OCI-LY7 (cell line): Measurements from ENCODE around the gene ZFYVE9. TPM values are rescaled to one million over a fixed set of nuclear protein-coding genes. Genes with fewer than 3 reads are reported as not detected.

ENCODE experiments used
- BruUV-seq: library from RNA; stranded (reverse); fragments of 400-500 nt; replicated peaks from 2 replicates; lab custom pipeline; 2021; lab: Mats Ljungman, UMichigan
- CTCF ChIA-PET: fragments of 300-600 bp; sonication (Branson Sonifier 250); formaldehyde crosslinking; loops from one replicate; lab custom pipeline; 2022; ENCODE audit warnings: antibody characterized with exemption; ENCODE audit not compliant: unreplicated experiment; lab: Charles Lee
- POLR2A ChIA-PET: fragments of 300-600 bp; sonication (Branson Sonifier 250); formaldehyde crosslinking; loops from one replicate; lab custom pipeline; 2022; ENCODE audit warnings: antibody characterized with exemption; lab: Charles Lee
- DNase-seq: peaks from one replicate; pipeline ENCODE4 v3.0.0-alpha.2; 2015; ENCODE audit warnings: low spot score
- H2AFZ ChIP-seq: fragments of 200-600 bp; sonication (generic), shearing (Covaris generic); 2 replicates; pipeline ENCODE4 v1.6.1; 2014; ENCODE audit warnings: mild to moderate bottlenecking, antibody characterized with exemption, low read length, moderate library complexity
- H3K27ac ChIP-seq: fragments of 200-600 bp; sonication (generic); 2 replicates; pipeline ENCODE4 v1.5.1; 2014; ENCODE audit warnings: mixed run types, low read depth, mild to moderate bottlenecking, moderate library complexity, low read length, inconsistent platforms; ENCODE audit not compliant: poor library complexity, severe bottlenecking
- H3K36me3 ChIP-seq: fragments of 200-600 bp; sonication (generic); 2 replicates; pipeline ENCODE4 v1.6.1; 2014; ENCODE audit warnings: mild to moderate bottlenecking, antibody characterized with exemption, low read length, moderate library complexity, mixed read lengths; ENCODE audit not compliant: insufficient read depth
- H3K4me1 ChIP-seq: fragments of 200-600 bp; sonication (generic); 2 replicates; pipeline ENCODE4 v1.5.1; 2014; ENCODE audit warnings: mild to moderate bottlenecking, low read length; ENCODE audit not compliant: insufficient read depth, poor library complexity, severe bottlenecking
- H3K4me2 ChIP-seq: fragments of 200-600 bp; sonication (generic); 2 replicates; pipeline ENCODE4 v1.6.1; 2014; ENCODE audit warnings: mild to moderate bottlenecking, low read length
- H3K4me3 ChIP-seq: fragments of 200-600 bp; sonication (generic); 2 replicates; pipeline ENCODE4 v1.5.1; 2014; ENCODE audit warnings: mild to moderate bottlenecking, low read depth, low read length; ENCODE audit not compliant: poor library complexity, severe bottlenecking
- H3K79me2 ChIP-seq: fragments of 200-600 bp; sonication (generic); 2 replicates; pipeline ENCODE4 v1.6.1; 2016; ENCODE audit warnings: low read depth, mild to moderate bottlenecking, low read length, moderate library complexity, mixed read lengths; ENCODE audit not compliant: insufficient read depth
- H3K9me2 ChIP-seq: fragments of 200-600 bp; sonication (generic); 2 replicates; pipeline ENCODE4 v1.6.1; 2016; ENCODE audit warnings: mild to moderate bottlenecking, low read length, mixed read lengths; ENCODE audit not compliant: insufficient read depth
- H3K9me3 ChIP-seq: fragments of 200-600 bp; sonication (generic); 2 replicates; pipeline ENCODE4 v1.6.1; 2014; ENCODE audit warnings: mild to moderate bottlenecking, mixed run types, low read length, mixed read lengths
- H4K20me1 ChIP-seq: fragments of 200-600 bp; sonication (generic); 2 replicates; pipeline ENCODE4 v1.6.1; 2014; ENCODE audit warnings: mild to moderate bottlenecking, antibody characterized with exemption, low read length, moderate library complexity, mixed read lengths; ENCODE audit not compliant: insufficient read depth
- EZH2phosphoT487 ChIP-seq: fragments of 200-600 bp; sonication (generic); IDR thresholded peaks from 2 replicates; pipeline ENCODE4 v1.6.1; 2018; ENCODE audit warnings: low read depth, borderline replicate concordance, mild to moderate bottlenecking, mixed run types, antibody characterized with exemption, low read length, moderate library complexity, mixed read lengths
- intact Hi-C: fragments of 100-400 bp; cut with micrococcal nuclease; formaldehyde crosslinking; loops from one replicate; pipeline ENCODE4 v1.10.0; 2022; ENCODE audit not compliant: unreplicated experiment
- total RNA-seq, 2 experiments: library from RNA; depleted of rRNA in 1 of 2; stranded (reverse); fragments of >200 nt in 1 of 2; shearing (Covaris generic) in 1 of 2; gene quantifications; 2 replicates each; pipeline ENCODE4 v1.2.3, GENCODE V29; 2014 to 2022
- TF ChIP-seq, protein P1 (sequence below): fragments of 200-600 bp; sonication (generic); conservative IDR thresholded peaks from 2 replicates; pipeline ENCODE4 v1.5.1; 2014; ENCODE audit warnings: mild to moderate bottlenecking, antibody characterized with exemption, low read length, moderate library complexity, mixed read lengths

ZFYVE9 gene
- total RNA-seq, 2 experiments from 2014 or later: 3.7 to 5.6 TPM

DNA sequence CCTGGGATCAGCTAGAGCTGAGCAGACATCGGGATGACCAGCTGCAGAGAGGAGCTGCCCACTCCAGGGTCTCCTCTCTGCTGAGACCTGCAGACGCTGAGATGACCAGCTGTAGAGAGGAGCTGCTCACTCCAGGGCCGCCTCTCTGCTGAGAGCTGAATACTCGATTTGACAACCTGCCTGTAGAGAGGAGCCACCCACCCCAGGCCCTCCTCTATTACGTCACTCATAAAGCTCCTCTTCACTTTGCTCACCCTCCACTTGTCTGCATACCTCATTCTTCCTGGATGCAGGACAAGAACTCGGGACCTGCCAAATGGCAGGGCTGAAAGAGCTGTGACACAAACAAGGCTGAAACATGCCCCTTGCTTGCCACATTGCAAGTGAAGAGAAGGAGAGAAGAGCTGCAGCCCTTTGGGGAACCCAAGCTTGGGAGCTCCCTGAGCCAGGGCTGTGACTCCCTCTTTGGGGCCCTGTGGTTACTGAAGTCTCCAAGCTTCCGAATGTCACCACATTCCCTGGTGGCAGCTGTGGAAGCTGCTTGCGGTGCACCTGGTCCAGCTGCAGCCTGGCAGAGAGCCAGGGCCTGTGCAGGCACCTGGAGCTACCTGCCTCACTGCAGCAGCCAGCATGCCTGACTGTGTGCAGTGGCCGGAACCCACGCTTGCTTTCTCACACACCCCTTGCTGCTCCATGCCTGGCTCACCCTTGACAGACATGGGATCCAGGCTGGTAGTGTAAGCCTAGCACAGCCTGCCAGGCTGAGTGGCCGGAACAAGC, 164.5 kb downstream of the ZFYVE9 start:
- Histone ChIP-seq H3K4me3 (no peak overlapping the region), H2AFZ (no peak overlapping the region), H3K9me3 (no peaks in the 10 kb centered on the region), H3K27ac (no peak overlapping the region), H3K36me3 (no peaks in the 10 kb centered on the region), H3K4me2 (no peak overlapping the region), H3K4me1 (no peaks in the 10 kb centered on the region), H3K9me2 (no peaks in the 10 kb centered on the region), H3K79me2 (no peaks in the 10 kb centered on the region), H4K20me1 (no peaks in the 10 kb centered on the region)
- DNase-seq: peak; percentile 35
- TF ChIP-seq, protein P1, sequence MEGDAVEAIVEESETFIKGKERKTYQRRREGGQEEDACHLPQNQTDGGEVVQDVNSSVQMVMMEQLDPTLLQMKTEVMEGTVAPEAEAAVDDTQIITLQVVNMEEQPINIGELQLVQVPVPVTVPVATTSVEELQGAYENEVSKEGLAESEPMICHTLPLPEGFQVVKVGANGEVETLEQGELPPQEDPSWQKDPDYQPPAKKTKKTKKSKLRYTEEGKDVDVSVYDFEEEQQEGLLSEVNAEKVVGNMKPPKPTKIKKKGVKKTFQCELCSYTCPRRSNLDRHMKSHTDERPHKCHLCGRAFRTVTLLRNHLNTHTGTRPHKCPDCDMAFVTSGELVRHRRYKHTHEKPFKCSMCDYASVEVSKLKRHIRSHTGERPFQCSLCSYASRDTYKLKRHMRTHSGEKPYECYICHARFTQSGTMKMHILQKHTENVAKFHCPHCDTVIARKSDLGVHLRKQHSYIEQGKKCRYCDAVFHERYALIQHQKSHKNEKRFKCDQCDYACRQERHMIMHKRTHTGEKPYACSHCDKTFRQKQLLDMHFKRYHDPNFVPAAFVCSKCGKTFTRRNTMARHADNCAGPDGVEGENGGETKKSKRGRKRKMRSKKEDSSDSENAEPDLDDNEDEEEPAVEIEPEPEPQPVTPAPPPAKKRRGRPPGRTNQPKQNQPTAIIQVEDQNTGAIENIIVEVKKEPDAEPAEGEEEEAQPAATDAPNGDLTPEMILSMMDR: no peak
- no peak for TF ChIP-seq EZH2phosphoT487
- intact Hi-C loops: no loop called here
- CTCF ChIA-PET: no interaction called here
- POLR2A ChIA-PET: interaction anchor here (0.5 to 0.6 kb wide), 2 partner anchors 190 to 555 kb away, joined by 3 read pairs; no protein-coding TSS in a partner anchor
- no TSS peak for BruUV-seq

- TF ChIP-seq EZH2phosphoT487: no peak
- TF ChIP-seq, protein P1: no peak
- DNase-seq: no peak
- H3K9me3 ChIP-seq: no peaks in the 10 kb centered on the region
- ChIA-PET CTCF (no interaction called here), POLR2A (interaction anchor here (0.6 to 0.7 kb wide), 2 partner anchors 11 to 1527 kb away, joined by 3 read pairs; no protein-coding TSS in a partner anchor)
- H3K9me2 ChIP-seq: no peaks in the 10 kb centered on the region
- H3K79me2 ChIP-seq: no peaks in the 10 kb centered on the region
- no peak overlapping the region for H2AFZ ChIP-seq
- no peaks in the 10 kb centered on the region for H3K36me3 ChIP-seq
- H4K20me1 ChIP-seq: no peaks in the 10 kb centered on the region
- no peaks in the 10 kb centered on the region for H3K4me1 ChIP-seq
- no peak overlapping the region for H3K27ac ChIP-seq
- BruUV-seq: no TSS peak
- intact Hi-C loops: no loop called here
- no peak overlapping the region for H3K4me2 ChIP-seq
- H3K4me3 ChIP-seq: no peak overlapping the region
Observed at GRCh38 chr1:52321061-52321460, 179.2 kb downstream of the ZFYVE9 start.

DNA sequence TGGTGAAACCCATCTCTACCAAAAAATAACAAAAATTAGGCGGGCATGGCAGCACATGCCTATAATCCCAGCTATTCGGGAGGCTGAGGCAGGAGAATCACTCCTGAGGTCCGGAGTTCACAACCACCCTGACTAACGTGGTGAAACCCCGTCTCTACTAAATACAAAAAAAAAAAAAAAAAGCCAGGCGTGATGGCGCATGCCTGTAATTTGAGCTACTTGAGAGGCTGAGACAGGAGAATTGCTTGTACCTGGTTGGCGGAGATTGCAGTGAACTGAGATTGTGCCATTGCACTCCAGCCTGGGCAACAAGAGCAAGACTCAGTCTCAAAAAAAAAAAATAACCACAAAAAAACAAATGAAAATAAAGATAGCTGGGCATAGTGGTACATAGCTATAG, 181.8 kb downstream of the ZFYVE9 start:
- ChIA-PET CTCF (interaction anchor here (0.6 kb wide), 1 partner anchor 71 kb away, joined by 3 read pairs; no protein-coding TSS in a partner anchor), POLR2A (interaction anchor here (0.6 to 0.7 kb wide), 2 partner anchors 27 to 579 kb away, joined by 3 to 4 read pairs; no protein-coding TSS in a partner anchor)
- H3K4me1 ChIP-seq: no peaks in the 10 kb centered on the region
- TF ChIP-seq EZH2phosphoT487: no peak
- TF ChIP-seq, protein P1: no peak
- no peak overlapping the region for H2AFZ ChIP-seq
- BruUV-seq: no TSS peak
- no peaks in the 10 kb centered on the region for H3K9me3 ChIP-seq
- H3K79me2 ChIP-seq: no peaks in the 10 kb centered on the region
- no peak overlapping the region for H3K27ac ChIP-seq
- H4K20me1 ChIP-seq: no peaks in the 10 kb centered on the region
- DNase-seq: no peak
- H3K4me3 ChIP-seq: no peak overlapping the region
- H3K36me3 ChIP-seq: no peaks in the 10 kb centered on the region
- H3K9me2 ChIP-seq: no peaks in the 10 kb centered on the region
- intact Hi-C loops: no loop called here
- no peak overlapping the region for H3K4me2 ChIP-seq
